Suprapubic skin (tissue), 4 donors: ENCODE measurements around the gene SMCO2. TPM values are rescaled to one million over a fixed set of nuclear protein-coding genes. Genes with fewer than 3 reads are reported as not detected.

ENCODE experiments used
- DNase-seq, 2 donors: peaks; one replicate each; pipeline ENCODE4 v3.0.0-alpha.2; 2019; ENCODE audit warnings: low spot score in 2 of 2
- H3K27ac ChIP-seq: fragments of 200-600 bp; sonication (generic); one replicate; pipeline ENCODE4 v1.5.1; 2019
- H3K27me3 ChIP-seq: fragments of 200-600 bp; sonication (generic); one replicate; pipeline ENCODE4 v1.5.1; 2019
- H3K36me3 ChIP-seq: fragments of 200-600 bp; sonication (generic); one replicate; pipeline ENCODE4 v1.5.1; 2019
- H3K4me1 ChIP-seq: fragments of 200-600 bp; sonication (generic); one replicate; pipeline ENCODE4 v1.5.1; 2019
- H3K4me3 ChIP-seq: fragments of 200-600 bp; sonication (generic); one replicate; pipeline ENCODE4 v1.5.1; 2019; ENCODE audit warnings: mild to moderate bottlenecking
- H3K9me3 ChIP-seq: fragments of 200-600 bp; sonication (generic); one replicate; pipeline ENCODE4 v1.5.1; 2019
- CTCF ChIP-seq, 2 donors: fragments of 200-600 bp in 1 of 2; fragments of 450-650 bp in 1 of 2; sonication (generic) in 1 of 2; IDR thresholded peaks; one replicate each; pipeline ENCODE4 v1.5.1; 2016 to 2019; ENCODE audit warnings: antibody characterized with exemption in 2 of 2, mild to moderate bottlenecking in 1 of 2, moderate library complexity in 1 of 2
- EP300 ChIP-seq: sonication (generic); formaldehyde crosslinking; IDR thresholded peaks from one replicate; pipeline ENCODE4 v1.6.1; 2017; ENCODE audit warnings: antibody characterized with exemption
- POLR2A ChIP-seq, 2 donors: fragments of 450-650 bp; IDR thresholded peaks; one replicate each; pipeline ENCODE4 v1.6.1; 2017; ENCODE audit warnings: antibody characterized with exemption in 2 of 2, mild to moderate bottlenecking in 2 of 2, moderate library complexity in 2 of 2
- POLR2AphosphoS5 ChIP-seq, 3 donors: sonication (generic); formaldehyde crosslinking; IDR thresholded peaks; one replicate each; pipeline ENCODE4 v1.6.1; 2017; ENCODE audit warnings: antibody characterized with exemption in 3 of 3
- WGBS: methylation state at CpG from one replicate; pipeline ENCODE4 v1.1.5; 2018; 5-methylcytosine and 5-hydroxymethylcytosine counted together
- total RNA-seq, 4 donors: library from RNA; depleted of rRNA; stranded (reverse); fragments of >200 nt; gene quantifications; one replicate each; pipeline ENCODE4 v1.1.0, GENCODE V29; 2016

SMCO2 gene
- total RNA-seq, 4 donors from 2014 or later = 0.53 to 1.7 (median 1.1) TPM

DNA sequence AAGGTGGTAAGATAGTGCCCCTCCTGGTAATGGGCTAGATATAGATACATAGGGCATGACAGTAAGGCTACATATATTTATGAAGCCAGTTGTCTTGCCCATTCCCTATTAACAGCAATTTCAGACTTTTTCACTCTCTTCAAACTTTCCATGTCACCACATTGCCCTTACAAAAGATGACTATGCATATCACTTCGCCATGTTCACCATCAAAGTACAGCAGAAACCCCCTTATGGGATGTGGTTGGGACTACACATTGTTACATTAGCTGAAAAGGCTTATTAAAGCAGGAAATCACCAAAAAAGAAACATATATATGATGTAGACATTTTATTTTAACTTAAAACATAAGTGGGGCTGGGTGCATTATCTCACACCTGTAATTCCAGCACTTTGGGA, 9.8 kb upstream of the SMCO2 start:
- Histone ChIP-seq H3K4me1 (no peaks in the 10 kb centered on the region), H3K9me3 (no peaks in the 10 kb centered on the region), H3K4me3 (no peak overlapping the region), H3K36me3 (no peaks in the 10 kb centered on the region), H3K27ac (no peak overlapping the region), H3K27me3 (no peaks in the 10 kb centered on the region)
- WGBS = 96% methylated on average over 1 of the region's 1 CpG
- DNase-seq = no peak
- TF ChIP-seq EP300 (no peak), POLR2A (IDR thresholded peaks at IDR 0.05) (no peak), CTCF (IDR thresholded peaks at IDR 0.05) (no peak), POLR2AphosphoS5 (IDR thresholded peaks at IDR 0.05) (no peak)

DNA sequence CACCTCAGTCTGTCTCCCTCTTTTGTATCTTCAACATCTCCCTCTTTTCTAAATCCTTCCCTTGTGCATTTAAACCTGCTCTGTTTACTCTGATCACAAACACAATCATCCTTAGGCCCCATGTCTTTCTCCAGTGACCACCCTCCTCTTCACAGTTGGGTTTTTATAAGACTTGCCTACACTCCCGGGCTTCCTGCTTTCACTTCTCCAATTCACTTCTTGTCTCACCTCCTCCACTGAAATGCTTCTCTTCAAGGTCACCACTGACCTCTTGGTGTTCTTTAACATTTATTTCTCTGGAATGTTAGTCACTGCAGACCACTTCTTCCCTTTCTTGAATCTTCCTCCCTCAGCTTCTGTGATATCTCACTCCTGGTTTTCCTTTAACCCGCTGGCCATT, 8.7 kb upstream of the SMCO2 start:
- no peak for TF ChIP-seq POLR2AphosphoS5 (IDR thresholded peaks at IDR 0.05)
- TF ChIP-seq CTCF (IDR thresholded peaks at IDR 0.05) = no peak
- TF ChIP-seq POLR2A (IDR thresholded peaks at IDR 0.05) = no peak
- TF ChIP-seq EP300 = no peak
- H3K4me3 ChIP-seq = no peak overlapping the region
- H3K4me1 ChIP-seq = no peaks in the 10 kb centered on the region
- H3K27me3 ChIP-seq = no peaks in the 10 kb centered on the region
- H3K27ac ChIP-seq = no peak overlapping the region
- 92% methylated on average over 2 of the region's 2 CpGs for WGBS
- no peak for DNase-seq
- H3K9me3 ChIP-seq = no peaks in the 10 kb centered on the region
- H3K36me3 ChIP-seq = no peaks in the 10 kb centered on the region

DNA sequence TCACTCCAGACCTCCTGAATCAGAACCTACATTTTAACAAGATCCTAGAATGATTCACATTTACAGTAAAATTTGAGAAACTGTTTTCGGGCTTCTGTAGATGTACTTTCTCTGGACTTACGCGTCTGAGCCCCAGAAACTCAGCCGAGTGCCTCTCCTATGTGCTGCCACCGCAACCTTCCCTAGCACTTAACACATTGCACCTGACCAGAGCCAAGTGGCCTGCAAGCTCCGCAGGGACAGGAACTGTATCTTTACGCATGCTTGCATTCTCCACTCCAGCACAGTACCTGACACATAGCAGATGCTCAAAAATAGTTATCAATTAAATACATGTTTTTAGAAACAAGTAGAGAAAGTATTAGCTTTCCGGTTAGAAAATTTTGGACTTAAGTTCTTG, 1.2 kb downstream of the SMCO2 start:
- no peaks in the 10 kb centered on the region for H3K4me1 ChIP-seq
- H3K4me3 ChIP-seq = no peak overlapping the region
- no peaks in the 10 kb centered on the region for H3K9me3 ChIP-seq
- no peak overlapping the region for H3K27ac ChIP-seq
- H3K36me3 ChIP-seq = no peaks in the 10 kb centered on the region
- H3K27me3 ChIP-seq = no peaks in the 10 kb centered on the region
- WGBS = 89% methylated on average over 8 of the region's 8 CpGs
- DNase-seq = no peak
- TF ChIP-seq CTCF (IDR thresholded peaks at IDR 0.05) (no peak), POLR2AphosphoS5 (IDR thresholded peaks at IDR 0.05) (no peak), EP300 (no peak)

- H3K36me3 ChIP-seq = no peaks in the 10 kb centered on the region
- no peak for TF ChIP-seq CTCF (IDR thresholded peaks at IDR 0.05)
- no peak for TF ChIP-seq POLR2AphosphoS5 (IDR thresholded peaks at IDR 0.05)
- no peak for TF ChIP-seq POLR2A (IDR thresholded peaks at IDR 0.05)
- no peak for TF ChIP-seq EP300
- H3K4me3 ChIP-seq = no peak overlapping the region
- no peak for DNase-seq
- no peak overlapping the region for H3K27ac ChIP-seq
- H3K27me3 ChIP-seq = no peaks in the 10 kb centered on the region
- 86% methylated on average over 6 of the region's 6 CpGs for WGBS
- H3K9me3 ChIP-seq = no peaks in the 10 kb centered on the region
- no peaks in the 10 kb centered on the region for H3K4me1 ChIP-seq
These were observed 2.5 kb downstream of the SMCO2 start for GRCh38 chr12:27449026-27449425.

GRCh38 chr12:27449893-27450534, 3.5 kb downstream of the SMCO2 start:
- H3K4me3 ChIP-seq = no peak overlapping the region
- no peak for DNase-seq
- H3K9me3 ChIP-seq = no peaks in the 10 kb centered on the region
- H3K27me3 ChIP-seq = no peaks in the 10 kb centered on the region
- no peaks in the 10 kb centered on the region for H3K4me1 ChIP-seq
- H3K36me3 ChIP-seq = no peaks in the 10 kb centered on the region
- TF ChIP-seq POLR2A (IDR thresholded peaks at IDR 0.05) (no peak), POLR2AphosphoS5 (IDR thresholded peaks at IDR 0.05) (no peak), CTCF (IDR thresholded peaks at IDR 0.05) (no peak), EP300 (no peak)
- no peak overlapping the region for H3K27ac ChIP-seq
- 95% methylated on average over 5 of the region's 5 CpGs for WGBS
